NB4 (cell line): ENCODE measurements around the gene C19orf85.

Experiments used
- MAX ChIP-seq: IDR thresholded peaks from 2 replicates; pipeline ENCODE4 v1.6.1; 2011; ENCODE audit warnings: low read depth, low read length
- POLR2A ChIP-seq: IDR thresholded peaks from 2 replicates; pipeline ENCODE4 v1.6.1; 2011; ENCODE audit warnings: mild to moderate bottlenecking; ENCODE audit not compliant: insufficient read length; ENCODE audit errors: extremely low read depth
- TF ChIP-seq, protein P1 (sequence below): IDR thresholded peaks from one replicate; pipeline ENCODE4 v1.5.1; 2012; ENCODE audit warnings: low read depth, low read length

- TF ChIP-seq, protein P1, sequence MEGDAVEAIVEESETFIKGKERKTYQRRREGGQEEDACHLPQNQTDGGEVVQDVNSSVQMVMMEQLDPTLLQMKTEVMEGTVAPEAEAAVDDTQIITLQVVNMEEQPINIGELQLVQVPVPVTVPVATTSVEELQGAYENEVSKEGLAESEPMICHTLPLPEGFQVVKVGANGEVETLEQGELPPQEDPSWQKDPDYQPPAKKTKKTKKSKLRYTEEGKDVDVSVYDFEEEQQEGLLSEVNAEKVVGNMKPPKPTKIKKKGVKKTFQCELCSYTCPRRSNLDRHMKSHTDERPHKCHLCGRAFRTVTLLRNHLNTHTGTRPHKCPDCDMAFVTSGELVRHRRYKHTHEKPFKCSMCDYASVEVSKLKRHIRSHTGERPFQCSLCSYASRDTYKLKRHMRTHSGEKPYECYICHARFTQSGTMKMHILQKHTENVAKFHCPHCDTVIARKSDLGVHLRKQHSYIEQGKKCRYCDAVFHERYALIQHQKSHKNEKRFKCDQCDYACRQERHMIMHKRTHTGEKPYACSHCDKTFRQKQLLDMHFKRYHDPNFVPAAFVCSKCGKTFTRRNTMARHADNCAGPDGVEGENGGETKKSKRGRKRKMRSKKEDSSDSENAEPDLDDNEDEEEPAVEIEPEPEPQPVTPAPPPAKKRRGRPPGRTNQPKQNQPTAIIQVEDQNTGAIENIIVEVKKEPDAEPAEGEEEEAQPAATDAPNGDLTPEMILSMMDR: no peak
- TF ChIP-seq POLR2A: no peak
- no peak for TF ChIP-seq MAX
These were observed 8.8 kb downstream of the C19orf85 start for GRCh38 chr19:55455576-55456235.
